ENCODE data around the gene CASQ2.

DNA sequence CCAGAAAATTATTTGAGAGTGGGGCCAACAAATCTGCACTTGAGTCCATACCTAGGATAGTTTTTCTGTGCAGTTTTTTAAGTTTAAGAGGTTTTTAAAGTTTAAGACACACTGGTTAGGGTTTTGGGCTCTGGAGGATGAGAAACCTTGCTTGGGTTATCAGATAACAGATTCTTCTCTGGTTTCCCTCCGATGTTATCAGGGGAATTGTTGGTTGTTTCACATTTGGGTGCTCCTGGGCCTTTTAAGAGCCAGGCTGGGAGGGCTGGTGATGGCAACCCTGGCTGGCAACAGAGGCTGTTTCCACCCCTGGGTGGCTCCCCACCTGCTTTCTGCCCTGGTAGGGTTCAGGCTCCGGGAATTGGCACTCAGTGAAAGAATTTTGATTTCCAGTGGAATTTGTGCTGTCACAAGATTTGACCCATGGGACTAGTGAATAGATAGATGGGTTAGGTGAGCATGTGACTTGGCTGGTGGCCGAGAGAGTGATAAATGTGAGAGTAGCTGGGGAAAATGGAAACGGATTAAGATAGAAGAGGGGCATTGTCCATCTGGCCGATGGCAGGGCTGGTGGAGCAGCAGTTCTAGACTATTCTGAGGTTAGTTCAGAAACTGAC, 111.9 kb downstream of the CASQ2 start:
- TF ChIP-seq RAD21 (CRISPR knock-in tag; IDR thresholded peaks at IDR 0.05) = no peak
- TF ChIP-seq HDAC2 (CRISPR knock-in tag; IDR thresholded peaks at IDR 0.05) = no peak
- TF ChIP-seq NFIC (IDR thresholded peaks at IDR 0.05; ENCODE audit: low read length) = no peak
- no peak for TF ChIP-seq ESRRA (CRISPR knock-in tag; IDR thresholded peaks at IDR 0.05; ENCODE audit: low read depth)
